Trophoblast cell (in vitro differentiated cells and primary cell): ENCODE measurements around the gene PICALM.

Source experiments
- DNase-seq, 2 donors: peaks; one replicate each; pipeline ENCODE4 v3.0.0-alpha.2; 2016
- H2AFZ ChIP-seq: 2 replicates; pipeline ENCODE4 v1.6.1; 2013; ENCODE audit warnings: low read length, moderate library complexity, mild to moderate bottlenecking; ENCODE audit not compliant: insufficient read depth, poor library complexity
- H2AK5ac ChIP-seq: 2 replicates; pipeline ENCODE4 v1.6.1; 2013; ENCODE audit warnings: mild to moderate bottlenecking, low read length
- H2BK120ac ChIP-seq: 2 replicates; pipeline ENCODE4 v1.6.1; 2013; ENCODE audit warnings: low read length, mild to moderate bottlenecking, moderate library complexity; ENCODE audit not compliant: insufficient read depth, poor library complexity
- H2BK12ac ChIP-seq: 2 replicates; pipeline ENCODE4 v1.6.1; 2013; ENCODE audit warnings: mild to moderate bottlenecking, low read length, moderate library complexity
- H2BK5ac ChIP-seq: 2 replicates; pipeline ENCODE4 v1.6.1; 2013; ENCODE audit warnings: low read length, low read depth, moderate library complexity, mild to moderate bottlenecking; ENCODE audit not compliant: poor library complexity
- H3K14ac ChIP-seq: 2 replicates; pipeline ENCODE4 v1.6.1; 2013; ENCODE audit warnings: mild to moderate bottlenecking, low read length
- H3K18ac ChIP-seq: 2 replicates; pipeline ENCODE4 v1.6.1; 2013; ENCODE audit warnings: mild to moderate bottlenecking, low read length
- H3K23ac ChIP-seq: 2 replicates; pipeline ENCODE4 v1.6.1; 2013; ENCODE audit warnings: low read length
- H3K27ac ChIP-seq: 2 replicates; pipeline ENCODE4 v1.5.1; 2013; ENCODE audit warnings: low read depth, mild to moderate bottlenecking, inconsistent platforms, low read length, moderate library complexity
- H3K27me3 ChIP-seq: 2 replicates; pipeline ENCODE4 v1.6.1; 2013; ENCODE audit warnings: inconsistent platforms, mild to moderate bottlenecking, low read length, moderate library complexity; ENCODE audit not compliant: insufficient read depth
- H3K36me3 ChIP-seq, 2 experiments: 1 replicate in 1 of 2; 2 replicates in 1 of 2; pipeline ENCODE4 v1.6.1; 2013; ENCODE audit warnings: low read length in 2 of 2, mild to moderate bottlenecking in 2 of 2, moderate library complexity in 1 of 2; ENCODE audit not compliant: insufficient read depth in 2 of 2, control insufficient read depth in 1 of 2
- H3K4ac ChIP-seq: 2 replicates; pipeline ENCODE4 v1.6.1; 2013; ENCODE audit warnings: low read depth, mild to moderate bottlenecking, low read length, moderate library complexity
- H3K4me1 ChIP-seq, 2 experiments: 1 replicate in 1 of 2; 2 replicates in 1 of 2; pipeline ENCODE4 v1.6.1; 2013; ENCODE audit warnings: low read length in 2 of 2, mild to moderate bottlenecking in 2 of 2, moderate library complexity in 1 of 2; ENCODE audit not compliant: insufficient read depth in 2 of 2, control insufficient read depth in 1 of 2
- H3K4me2 ChIP-seq: 2 replicates; pipeline ENCODE4 v1.6.1; 2013; ENCODE audit warnings: inconsistent platforms, mild to moderate bottlenecking, low read length, moderate library complexity
- H3K4me3 ChIP-seq: 2 replicates; pipeline ENCODE4 v1.5.1; 2013; ENCODE audit warnings: mild to moderate bottlenecking, low read depth, low read length, inconsistent platforms
- H3K79me1 ChIP-seq: one replicate; pipeline ENCODE4 v1.6.1; 2013; ENCODE audit warnings: low read length
- H3K79me2 ChIP-seq: 2 replicates; pipeline ENCODE4 v1.6.1; 2013; ENCODE audit warnings: low read length, mild to moderate bottlenecking; ENCODE audit not compliant: control insufficient read depth, insufficient read depth, poor library complexity
- H3K9ac ChIP-seq: 2 replicates; pipeline ENCODE4 v1.6.1; 2013; ENCODE audit warnings: mild to moderate bottlenecking, low read length
- H3K9me3 ChIP-seq: 2 replicates; pipeline ENCODE4 v1.6.1; 2013; ENCODE audit warnings: low read depth, mild to moderate bottlenecking, control low read depth, inconsistent platforms, low read length; ENCODE audit not compliant: insufficient read depth
- H4K12ac ChIP-seq: 2 replicates; pipeline ENCODE4 v1.6.1; 2013; ENCODE audit warnings: low read depth, mild to moderate bottlenecking, low read length, moderate library complexity
- H4K8ac ChIP-seq: 2 replicates; pipeline ENCODE4 v1.6.1; 2013; ENCODE audit warnings: low read depth, mild to moderate bottlenecking, low read length, moderate library complexity
- H4K91ac ChIP-seq: one replicate; pipeline ENCODE4 v1.6.1; 2013; ENCODE audit warnings: low read depth, mild to moderate bottlenecking, low read length, moderate library complexity
- WGBS: extraction: QIAGEN DNeasy Blood & Tissue Kit; methylation state at CpG from one replicate; pipeline ENCODE4 v1.1.7; 2013; ENCODE audit warnings: missing lambda C conversion rate; ENCODE audit not compliant: insufficient read length, insufficient coverage; ENCODE audit errors: extremely low coverage; 5-methylcytosine and 5-hydroxymethylcytosine counted together

Gene PICALM

GRCh38 chr11:85951049-85951405, 117.9 kb downstream of the PICALM start:
- Histone ChIP-seq H2AK5ac (no peak overlapping the region), H2BK12ac (no peak overlapping the region)

GRCh38 chr11:85950317-85951048, 118.4 kb downstream of the PICALM start:
- no peak overlapping the region for H2AFZ ChIP-seq
- H3K4me2 ChIP-seq, result no peak overlapping the region
- H3K27ac ChIP-seq, result no peak overlapping the region
- H3K27me3 ChIP-seq, result no peaks in the 10 kb centered on the region
- H3K9ac ChIP-seq, result no peak overlapping the region
- H3K9me3 ChIP-seq, result no peaks in the 10 kb centered on the region
- no peak overlapping the region for H4K91ac ChIP-seq
- H4K8ac ChIP-seq, result no peak overlapping the region
- H2AK5ac ChIP-seq, result no peak overlapping the region
- peaks cover 0 to 2% of the 10 kb centered on the region in 2 experiments for H3K4me1 ChIP-seq
- H3K36me3 ChIP-seq, result peaks cover 6 to 7% of the 10 kb centered on the region in 2 experiments
- H2BK5ac ChIP-seq, result no peak overlapping the region
- H2BK120ac ChIP-seq, result no peak overlapping the region
- H3K79me2 ChIP-seq, result no peaks in the 10 kb centered on the region
- H3K4ac ChIP-seq, result no peak overlapping the region
- H3K23ac ChIP-seq, result no peak overlapping the region
- no peak overlapping the region for H3K4me3 ChIP-seq
- no CpG with 5 or more reads among the region's 8 CpGs for WGBS
- no peak overlapping the region for H4K12ac ChIP-seq
- no peak for DNase-seq
- no peak overlapping the region for H3K18ac ChIP-seq
- no peak overlapping the region for H2BK12ac ChIP-seq
- H3K14ac ChIP-seq, result no peak overlapping the region
- H3K79me1 ChIP-seq, result peaks cover 2% of the 10 kb centered on the region

More at GRCh38 chr11:85951049-85951405, 117.9 kb downstream of the PICALM start:
- H3K79me1 ChIP-seq, result peaks cover 2% of the 10 kb centered on the region
- WGBS, result no CpG with 5 or more reads among the region's 4 CpGs
- H3K4me2 ChIP-seq, result no peak overlapping the region
- H3K9ac ChIP-seq, result no peak overlapping the region
- H4K91ac ChIP-seq, result no peak overlapping the region
- H3K4me1 ChIP-seq, result peaks cover 0 to 2% of the 10 kb centered on the region in 2 experiments
- no peak overlapping the region for H2AFZ ChIP-seq
- H3K27me3 ChIP-seq, result no peaks in the 10 kb centered on the region
- no peak overlapping the region for H4K12ac ChIP-seq
- H3K4me3 ChIP-seq, result no peak overlapping the region
- no peak overlapping the region for H3K23ac ChIP-seq
- peaks cover 6 to 7% of the 10 kb centered on the region in 2 experiments for H3K36me3 ChIP-seq
- DNase-seq, result no peak
- H3K14ac ChIP-seq, result no peak overlapping the region
- no peak overlapping the region for H3K18ac ChIP-seq
- no peak overlapping the region for H2BK5ac ChIP-seq
- no peaks in the 10 kb centered on the region for H3K9me3 ChIP-seq
- H3K4ac ChIP-seq, result no peak overlapping the region
- no peak overlapping the region for H4K8ac ChIP-seq
- no peaks in the 10 kb centered on the region for H3K79me2 ChIP-seq
- H3K27ac ChIP-seq, result no peak overlapping the region
- H2BK120ac ChIP-seq, result no peak overlapping the region

- no peak overlapping the region for H3K14ac ChIP-seq
- no CpG with 5 or more reads among the region's 1 CpG for WGBS
Measured at GRCh38 chr11:85949798-85950197, 119.1 kb downstream of the PICALM start.

GRCh38 chr11:85948884-85949283, 120.0 kb downstream of the PICALM start:
- no peak overlapping the region for H4K12ac ChIP-seq
- H3K18ac ChIP-seq, result no peak overlapping the region
- H3K4me2 ChIP-seq, result no peak overlapping the region
- H4K91ac ChIP-seq, result no peak overlapping the region
- H3K4me1 ChIP-seq, result peaks cover 0 to 2% of the 10 kb centered on the region in 2 experiments
- no peak overlapping the region for H2AK5ac ChIP-seq
- no peaks in the 10 kb centered on the region for H3K27me3 ChIP-seq
- WGBS, result no CpG with 5 or more reads among the region's 2 CpGs
- H3K79me1 ChIP-seq, result no peaks in the 10 kb centered on the region
- H2AFZ ChIP-seq, result no peak overlapping the region
- H2BK12ac ChIP-seq, result no peak overlapping the region
- peaks cover 0 to 2% of the 10 kb centered on the region in 2 experiments for H3K36me3 ChIP-seq
- H3K4ac ChIP-seq, result no peak overlapping the region
- H3K79me2 ChIP-seq, result no peaks in the 10 kb centered on the region
- H2BK5ac ChIP-seq, result no peak overlapping the region
- H3K14ac ChIP-seq, result no peak overlapping the region
- H4K8ac ChIP-seq, result no peak overlapping the region
- no peak overlapping the region for H2BK120ac ChIP-seq
- H3K27ac ChIP-seq, result no peak overlapping the region
- peak in 1 of 2 donors; percentile 39 for DNase-seq
- peaks cover 2% of the 10 kb centered on the region for H3K9me3 ChIP-seq
- H3K4me3 ChIP-seq, result no peak overlapping the region
- H3K9ac ChIP-seq, result no peak overlapping the region
- no peak overlapping the region for H3K23ac ChIP-seq

More at GRCh38 chr11:85949798-85950197, 119.1 kb downstream of the PICALM start:
- no peak overlapping the region for H3K4me2 ChIP-seq
- no peak overlapping the region for H2BK12ac ChIP-seq
- no peak overlapping the region for H4K8ac ChIP-seq
- H2AFZ ChIP-seq, result no peak overlapping the region
- H2BK5ac ChIP-seq, result no peak overlapping the region
- no peak overlapping the region for H3K27ac ChIP-seq
- H3K4me1 ChIP-seq, result peaks cover 0 to 2% of the 10 kb centered on the region in 2 experiments
- H3K9me3 ChIP-seq, result peaks cover 2% of the 10 kb centered on the region
- H3K18ac ChIP-seq, result no peak overlapping the region
- H4K12ac ChIP-seq, result no peak overlapping the region
- H3K4me3 ChIP-seq, result no peak overlapping the region
- no peaks in the 10 kb centered on the region for H3K79me1 ChIP-seq
- H3K36me3 ChIP-seq, result peaks cover 5 to 6% of the 10 kb centered on the region in 2 experiments
- no peaks in the 10 kb centered on the region for H3K27me3 ChIP-seq
- no peak overlapping the region for H3K23ac ChIP-seq
- DNase-seq, result no peak
- H4K91ac ChIP-seq, result no peak overlapping the region
- H3K79me2 ChIP-seq, result no peaks in the 10 kb centered on the region
- no peak overlapping the region for H2AK5ac ChIP-seq
- H3K4ac ChIP-seq, result no peak overlapping the region
- H2BK120ac ChIP-seq, result no peak overlapping the region
- H3K9ac ChIP-seq, result no peak overlapping the region
